Smooth muscle cell of bladder (primary cell): Measurements from ENCODE around the gene STAB2. TPM values are rescaled to one million over a fixed set of nuclear protein-coding genes. Genes with fewer than 3 reads are reported as not detected.

ENCODE experiments used
- total RNA-seq: library from RNA; depleted of rRNA; stranded (reverse); fragments of >200 nt; gene quantifications from 2 replicates; pipeline ENCODE4 v1.2.3, GENCODE V29; 2014

STAB2 gene, protein sequence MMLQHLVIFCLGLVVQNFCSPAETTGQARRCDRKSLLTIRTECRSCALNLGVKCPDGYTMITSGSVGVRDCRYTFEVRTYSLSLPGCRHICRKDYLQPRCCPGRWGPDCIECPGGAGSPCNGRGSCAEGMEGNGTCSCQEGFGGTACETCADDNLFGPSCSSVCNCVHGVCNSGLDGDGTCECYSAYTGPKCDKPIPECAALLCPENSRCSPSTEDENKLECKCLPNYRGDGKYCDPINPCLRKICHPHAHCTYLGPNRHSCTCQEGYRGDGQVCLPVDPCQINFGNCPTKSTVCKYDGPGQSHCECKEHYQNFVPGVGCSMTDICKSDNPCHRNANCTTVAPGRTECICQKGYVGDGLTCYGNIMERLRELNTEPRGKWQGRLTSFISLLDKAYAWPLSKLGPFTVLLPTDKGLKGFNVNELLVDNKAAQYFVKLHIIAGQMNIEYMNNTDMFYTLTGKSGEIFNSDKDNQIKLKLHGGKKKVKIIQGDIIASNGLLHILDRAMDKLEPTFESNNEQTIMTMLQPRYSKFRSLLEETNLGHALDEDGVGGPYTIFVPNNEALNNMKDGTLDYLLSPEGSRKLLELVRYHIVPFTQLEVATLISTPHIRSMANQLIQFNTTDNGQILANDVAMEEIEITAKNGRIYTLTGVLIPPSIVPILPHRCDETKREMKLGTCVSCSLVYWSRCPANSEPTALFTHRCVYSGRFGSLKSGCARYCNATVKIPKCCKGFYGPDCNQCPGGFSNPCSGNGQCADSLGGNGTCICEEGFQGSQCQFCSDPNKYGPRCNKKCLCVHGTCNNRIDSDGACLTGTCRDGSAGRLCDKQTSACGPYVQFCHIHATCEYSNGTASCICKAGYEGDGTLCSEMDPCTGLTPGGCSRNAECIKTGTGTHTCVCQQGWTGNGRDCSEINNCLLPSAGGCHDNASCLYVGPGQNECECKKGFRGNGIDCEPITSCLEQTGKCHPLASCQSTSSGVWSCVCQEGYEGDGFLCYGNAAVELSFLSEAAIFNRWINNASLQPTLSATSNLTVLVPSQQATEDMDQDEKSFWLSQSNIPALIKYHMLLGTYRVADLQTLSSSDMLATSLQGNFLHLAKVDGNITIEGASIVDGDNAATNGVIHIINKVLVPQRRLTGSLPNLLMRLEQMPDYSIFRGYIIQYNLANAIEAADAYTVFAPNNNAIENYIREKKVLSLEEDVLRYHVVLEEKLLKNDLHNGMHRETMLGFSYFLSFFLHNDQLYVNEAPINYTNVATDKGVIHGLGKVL (N-terminal part only)
- not detected in 2 replicates for total RNA-seq

GRCh38 chr12:103586791-103587370 is at the start of gene STAB2:
Gene STAB2 (plus strand): TSS chr12:103587273. CDS start chr12:103587477, 204 bp downstream.

Other genes starting within 250 kb of the STAB2 start
- gene C12orf42, start 91.3 kb upstream of the STAB2 start, total RNA-seq: not detected in 2 replicates